HUES48 (cell line): ENCODE measurements around the gene PCBP3.
"Not testable (repeated sequence)": the region's sequence is repeated elsewhere in the genome, so short reads cannot be mapped to it uniquely, and the experiment has no call there.

Experiments used
- H3K27ac ChIP-seq: one replicate; pipeline ENCODE4 v1.7.0; 2013; ENCODE audit warnings: low read depth, low read length, inconsistent platforms
- H3K27me3 ChIP-seq: 2 replicates; pipeline ENCODE4 v1.6.1; 2013; ENCODE audit warnings: mild to moderate bottlenecking, low read length; ENCODE audit not compliant: control insufficient read depth, insufficient read depth
- H3K36me3 ChIP-seq: 2 replicates; pipeline ENCODE4 v1.6.1; 2013; ENCODE audit warnings: low read length; ENCODE audit not compliant: control insufficient read depth, insufficient read depth
- H3K4me1 ChIP-seq: 2 replicates; pipeline ENCODE4 v1.6.1; 2013; ENCODE audit warnings: mild to moderate bottlenecking, low read length; ENCODE audit not compliant: control insufficient read depth, insufficient read depth
- H3K4me3 ChIP-seq: 2 replicates; pipeline ENCODE4 v1.5.1; 2013; ENCODE audit warnings: mild to moderate bottlenecking, low read depth, low read length
- H3K9ac ChIP-seq: 2 replicates; pipeline ENCODE4 v1.6.1; 2013; ENCODE audit warnings: mild to moderate bottlenecking, low read depth, low read length, moderate library complexity
- H3K9me3 ChIP-seq: 2 replicates; pipeline ENCODE4 v1.6.1; 2013; ENCODE audit warnings: low read length; ENCODE audit not compliant: control insufficient read depth, insufficient read depth

PCBP3 gene

GRCh38 chr21:45651921-45652320 is 8.4 kb downstream of the PCBP3 start:
- Histone ChIP-seq H3K9me3 (no peaks in the 10 kb centered on the region), H3K4me1 (no peaks in the 10 kb centered on the region), H3K36me3 (no peaks in the 10 kb centered on the region), H3K9ac (no peak overlapping the region), H3K27ac (no peak overlapping the region), H3K27me3 (no peaks in the 10 kb centered on the region), H3K4me3 (no peak overlapping the region)

GRCh38 chr21:45655124-45655523 is 11.6 kb downstream of the PCBP3 start:
- Histone ChIP-seq H3K36me3 (no peaks in the 10 kb centered on the region), H3K27ac (no peak overlapping the region), H3K4me1 (no peaks in the 10 kb centered on the region), H3K9me3 (no peaks in the 10 kb centered on the region), H3K9ac (no peak overlapping the region), H3K27me3 (no peaks in the 10 kb centered on the region), H3K4me3 (no peak overlapping the region)

GRCh38 chr21:45656114-45656513 is 12.6 kb downstream of the PCBP3 start:
- not testable (repeated sequence) for H3K9me3 ChIP-seq, H3K36me3 ChIP-seq, H3K27me3 ChIP-seq, H3K4me1 ChIP-seq, H3K27ac ChIP-seq, H3K4me3 ChIP-seq, H3K9ac ChIP-seq

- H3K9me3 ChIP-seq, H3K4me1 ChIP-seq, H3K36me3 ChIP-seq, H3K4me3 ChIP-seq, H3K27me3 ChIP-seq, H3K9ac ChIP-seq, H3K27ac ChIP-seq: not testable (repeated sequence)
These were observed 18.5 kb downstream of the PCBP3 start for GRCh38 chr21:45661913-45662622.

GRCh38 chr21:45662623-45663245 is 19.2 kb downstream of the PCBP3 start:
- H3K36me3 ChIP-seq, H3K27me3 ChIP-seq, H3K9me3 ChIP-seq: not testable (repeated sequence)

GRCh38 chr21:45669382-45669781 is 25.9 kb downstream of the PCBP3 start:
- no peak overlapping the region for H3K4me3 ChIP-seq
- no peaks in the 10 kb centered on the region for H3K9me3 ChIP-seq
- no peaks in the 10 kb centered on the region for H3K36me3 ChIP-seq
- H3K27me3 ChIP-seq = no peaks in the 10 kb centered on the region
- H3K27ac ChIP-seq = no peak overlapping the region
- no peak overlapping the region for H3K9ac ChIP-seq
- no peaks in the 10 kb centered on the region for H3K4me1 ChIP-seq

More at GRCh38 chr21:45662623-45663245, 19.2 kb downstream of the PCBP3 start:
- not testable (repeated sequence) for H3K9ac ChIP-seq, H3K27ac ChIP-seq, H3K4me1 ChIP-seq, H3K4me3 ChIP-seq

- Histone ChIP-seq H3K9ac (no peak overlapping the region), H3K9me3 (no peaks in the 10 kb centered on the region), H3K36me3 (no peaks in the 10 kb centered on the region), H3K27ac (no peak overlapping the region), H3K27me3 (no peaks in the 10 kb centered on the region), H3K4me1 (no peaks in the 10 kb centered on the region), H3K4me3 (no peak overlapping the region)
These were observed 27.2 kb downstream of the PCBP3 start for GRCh38 chr21:45670731-45671130.

GRCh38 chr21:45678790-45679189 is 35.3 kb downstream of the PCBP3 start:
- H3K4me3 ChIP-seq, H3K4me1 ChIP-seq, H3K9me3 ChIP-seq, H3K27me3 ChIP-seq, H3K36me3 ChIP-seq, H3K27ac ChIP-seq, H3K9ac ChIP-seq: not testable (repeated sequence)

GRCh38 chr21:45680215-45680614 is 36.7 kb downstream of the PCBP3 start:
- no peaks in the 10 kb centered on the region for H3K36me3 ChIP-seq
- H3K27me3 ChIP-seq = no peaks in the 10 kb centered on the region
- no peak overlapping the region for H3K4me3 ChIP-seq
- no peak overlapping the region for H3K27ac ChIP-seq
- H3K9ac ChIP-seq = no peak overlapping the region
- no peaks in the 10 kb centered on the region for H3K4me1 ChIP-seq
- no peaks in the 10 kb centered on the region for H3K9me3 ChIP-seq

- no peak overlapping the region for H3K9ac ChIP-seq
- no peak overlapping the region for H3K27ac ChIP-seq
- no peaks in the 10 kb centered on the region for H3K36me3 ChIP-seq
These were observed 51.6 kb downstream of the PCBP3 start for GRCh38 chr21:45695086-45695485.

GRCh38 chr21:45698493-45699184 is 55.1 kb downstream of the PCBP3 start:
- Histone ChIP-seq H3K27me3 (no peaks in the 10 kb centered on the region), H3K36me3 (no peaks in the 10 kb centered on the region), H3K4me3 (no peak overlapping the region), H3K27ac (no peak overlapping the region), H3K9me3 (no peaks in the 10 kb centered on the region), H3K4me1 (no peaks in the 10 kb centered on the region), H3K9ac (no peak overlapping the region)

More at GRCh38 chr21:45695086-45695485, 51.6 kb downstream of the PCBP3 start:
- Histone ChIP-seq H3K9me3 (no peaks in the 10 kb centered on the region), H3K4me1 (no peaks in the 10 kb centered on the region), H3K4me3 (no peak overlapping the region), H3K27me3 (no peaks in the 10 kb centered on the region)
